ENCODE measurements around the gene LMLN. TPM values are rescaled to one million over a fixed set of nuclear protein-coding genes. Genes with fewer than 3 reads are reported as not detected.

LMLN gene
- total RNA-seq, 3 donors from 2014 or later (not counting 1 experiment from before 2014, with no cell fraction given), result 2.3 to 4.5 (median 4.0) TPM

GRCh38 chr3:197970588-197970987 is 10.6 kb downstream of the LMLN start:
- ATAC-seq (no peak), DNase-seq (no peak)
- intact Hi-C loops (cut with micrococcal nuclease), result no loop called here
- H3K27me3 ChIP-seq (ENCODE audit: control insufficient read depth, insufficient read depth, low read length), result no peaks in the 10 kb centered on the region
- no peaks in the 10 kb centered on the region for H3K4me1 ChIP-seq (ENCODE audit: control insufficient read depth, insufficient read depth, low read length)
- 94% methylated on average over 2 of the region's 3 CpGs for WGBS (ENCODE audit: insufficient coverage)
- no peak overlapping the region for H3K4me3 ChIP-seq (ENCODE audit: low read length)
- no peak for TF ChIP-seq CTCF (IDR thresholded peaks at IDR 0.05)
- peaks cover 0 to 4% of the 10 kb centered on the region in 2 donors for H3K27me3 Mint-ChIP-seq (ENCODE audit: low read depth in 2 of 2)
- H3K36me3 ChIP-seq (ENCODE audit: control insufficient read depth, insufficient read depth, low read length), result no peaks in the 10 kb centered on the region
- no peak overlapping the region for H3K27ac ChIP-seq (ENCODE audit: low read length)
- peaks cover 2 to 3% of the 10 kb centered on the region in 2 donors for H3K9me3 Mint-ChIP-seq
- H3K27ac Mint-ChIP-seq, result no peak overlapping the region
- peaks cover 9% of the 10 kb centered on the region for H3K9me3 ChIP-seq (ENCODE audit: control insufficient read depth, insufficient read depth, low read length)
- H3K4me3 Mint-ChIP-seq, result no peak overlapping the region
- no peaks in the 10 kb centered on the region for H3K4me1 Mint-ChIP-seq
- peaks cover 16% of the 10 kb centered on the region for H3K36me3 Mint-ChIP-seq

DNA sequence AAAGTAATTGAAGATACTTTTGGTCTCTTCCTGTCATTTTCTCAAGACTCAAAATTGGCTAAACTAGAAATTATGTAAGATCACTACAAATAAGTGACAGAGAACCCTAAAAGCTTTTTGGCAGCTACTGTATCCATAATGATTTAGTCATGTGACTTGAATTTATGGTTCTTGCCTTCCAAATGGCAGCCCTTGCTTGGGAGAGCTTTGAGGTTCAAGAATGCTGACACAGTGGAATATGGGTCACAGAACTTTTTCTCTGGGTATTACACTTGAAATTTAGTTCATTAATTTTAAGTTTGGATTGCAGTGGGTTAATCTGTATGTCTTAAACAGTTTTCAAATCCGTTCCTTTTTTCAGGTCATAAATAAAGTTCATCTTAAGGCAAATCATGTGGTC is 14.0 kb downstream of the LMLN start:
- Mint-ChIP-seq H3K27ac (no peak overlapping the region), H3K27me3 (ENCODE audit: low read depth in 2 of 2) (peaks cover 0 to 4% of the 10 kb centered on the region in 2 donors), H3K36me3 (peaks cover 8% of the 10 kb centered on the region), H3K4me1 (no peaks in the 10 kb centered on the region), H3K9me3 (no peaks in the 10 kb centered on the region), H3K4me3 (no peak overlapping the region)
- H3K27ac ChIP-seq (ENCODE audit: low read length), result no peak overlapping the region
- ATAC-seq (no peak), DNase-seq (no peak)
- H3K27me3 ChIP-seq (ENCODE audit: control insufficient read depth, insufficient read depth, low read length), result no peaks in the 10 kb centered on the region
- no peak for TF ChIP-seq CTCF (IDR thresholded peaks at IDR 0.05)
- H3K36me3 ChIP-seq (ENCODE audit: control insufficient read depth, insufficient read depth, low read length), result no peaks in the 10 kb centered on the region
- 88% methylated on average over 1 of the region's 1 CpG for WGBS (ENCODE audit: insufficient coverage)
- intact Hi-C loops (cut with micrococcal nuclease), result no loop called here
- no peaks in the 10 kb centered on the region for H3K4me1 ChIP-seq (ENCODE audit: control insufficient read depth, insufficient read depth, low read length)
- H3K9me3 ChIP-seq (ENCODE audit: control insufficient read depth, insufficient read depth, low read length), result no peaks in the 10 kb centered on the region
- H3K4me3 ChIP-seq (ENCODE audit: low read length), result no peak overlapping the region

DNA sequence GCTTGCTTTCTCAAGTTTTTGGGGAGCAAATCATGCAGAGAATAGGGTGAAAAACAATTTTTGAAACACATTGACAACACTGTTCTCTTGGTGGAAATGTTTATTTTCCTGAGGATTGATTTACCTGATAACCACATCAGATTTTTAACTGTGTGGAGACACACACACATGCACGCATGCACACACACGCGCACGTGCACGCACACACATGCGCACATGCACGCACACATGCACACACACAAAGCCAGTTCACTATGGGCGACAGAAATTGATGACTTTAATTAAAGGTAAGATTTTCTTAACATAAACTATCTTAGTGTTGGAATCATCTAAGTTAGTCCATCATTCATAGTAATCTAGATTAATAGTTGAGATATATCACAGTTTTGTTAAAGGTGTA is 15.3 kb downstream of the LMLN start:
- DNase-seq (no peak), ATAC-seq (no peak)
- H3K9me3 ChIP-seq (ENCODE audit: control insufficient read depth, insufficient read depth, low read length), result no peaks in the 10 kb centered on the region
- H3K4me3 ChIP-seq (ENCODE audit: low read length), result no peak overlapping the region
- Mint-ChIP-seq H3K27ac (no peak overlapping the region), H3K9me3 (no peaks in the 10 kb centered on the region), H3K4me3 (no peak overlapping the region), H3K27me3 (ENCODE audit: low read depth in 2 of 2) (peaks cover 0 to 4% of the 10 kb centered on the region in 2 donors), H3K36me3 (peaks cover 8% of the 10 kb centered on the region), H3K4me1 (no peaks in the 10 kb centered on the region)
- TF ChIP-seq CTCF (IDR thresholded peaks at IDR 0.05), result no peak
- 90% methylated on average over 7 of the region's 8 CpGs for WGBS (ENCODE audit: insufficient coverage)
- H3K36me3 ChIP-seq (ENCODE audit: control insufficient read depth, insufficient read depth, low read length), result no peaks in the 10 kb centered on the region
- intact Hi-C loops (cut with micrococcal nuclease), result no loop called here
- no peak overlapping the region for H3K27ac ChIP-seq (ENCODE audit: low read length)
- H3K27me3 ChIP-seq (ENCODE audit: control insufficient read depth, insufficient read depth, low read length), result no peaks in the 10 kb centered on the region
- H3K4me1 ChIP-seq (ENCODE audit: control insufficient read depth, insufficient read depth, low read length), result no peaks in the 10 kb centered on the region

DNA sequence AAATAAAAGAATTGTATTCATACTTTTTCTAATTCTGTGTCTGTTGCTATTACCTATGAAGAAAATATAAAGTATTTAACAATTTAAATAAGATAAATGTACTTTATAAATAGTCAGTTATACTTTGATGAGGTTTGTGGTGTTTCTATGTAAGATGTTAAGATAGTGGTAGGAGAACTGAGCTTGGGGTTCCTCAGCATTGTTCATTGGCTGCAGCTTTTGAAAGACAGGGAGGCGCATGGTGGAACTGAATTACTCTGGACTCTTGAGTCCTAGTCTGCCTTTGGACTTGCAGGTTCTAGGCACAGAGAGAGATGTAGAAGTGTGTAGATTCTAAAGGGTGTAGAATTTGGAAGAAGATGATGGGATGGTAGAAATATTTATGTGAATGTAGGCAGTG is 23.1 kb downstream of the LMLN start:
- Histone ChIP-seq H3K27ac (ENCODE audit: low read length) (no peak overlapping the region), H3K27me3 (ENCODE audit: control insufficient read depth, insufficient read depth, low read length) (no peaks in the 10 kb centered on the region), H3K4me3 (ENCODE audit: low read length) (no peak overlapping the region), H3K36me3 (ENCODE audit: control insufficient read depth, insufficient read depth, low read length) (no peaks in the 10 kb centered on the region), H3K4me1 (ENCODE audit: control insufficient read depth, insufficient read depth, low read length) (no peaks in the 10 kb centered on the region), H3K9me3 (ENCODE audit: control insufficient read depth, insufficient read depth, low read length) (no peaks in the 10 kb centered on the region)
- intact Hi-C loops (cut with micrococcal nuclease), result no loop called here
- H3K27me3 Mint-ChIP-seq (ENCODE audit: low read depth in 2 of 2), result no peaks in the 10 kb centered on the region
- ATAC-seq (no peak), DNase-seq (no peak)
- no peak for TF ChIP-seq CTCF (IDR thresholded peaks at IDR 0.05)
- no peaks in the 10 kb centered on the region for H3K9me3 Mint-ChIP-seq
- 75% methylated on average over 1 of the region's 1 CpG for WGBS (ENCODE audit: insufficient coverage)
- H3K4me1 Mint-ChIP-seq, result no peaks in the 10 kb centered on the region
- no peaks in the 10 kb centered on the region for H3K36me3 Mint-ChIP-seq
- no peak overlapping the region for H3K27ac Mint-ChIP-seq
- no peak overlapping the region for H3K4me3 Mint-ChIP-seq

Data from natural killer cell (primary cell).